DND-41 (cell line): ENCODE results near the gene TMEM178B.

ENCODE experiments used
- ATAC-seq: fragments of 200-7000 bp; cut with Tn5 transposase; 3 replicates; pipeline ENCODE4 v1.9.1; 2021; ENCODE audit warnings: low read depth; ENCODE audit not compliant: insufficient read depth
- DNase-seq: peaks from one replicate; pipeline ENCODE4 v3.0.0-alpha.2; 2020
- H2AFZ ChIP-seq: 2 replicates; pipeline ENCODE4 v1.6.0; 2012; ENCODE audit warnings: low read depth, low read length
- H3K27ac ChIP-seq: 2 replicates; pipeline ENCODE4 v1.5.1; 2012; ENCODE audit warnings: low read length, inconsistent platforms
- H3K27me3 ChIP-seq: fragments of 200-600 bp; sonication (generic); 2 replicates; pipeline ENCODE4 v1.6.0; 2012; ENCODE audit warnings: low read length, mild to moderate bottlenecking, inconsistent platforms; ENCODE audit not compliant: insufficient read depth, poor library complexity
- H3K36me3 ChIP-seq: 2 replicates; pipeline ENCODE4 v1.5.1; 2012; ENCODE audit warnings: low read length, inconsistent platforms; ENCODE audit not compliant: insufficient read depth
- H3K4me1 ChIP-seq: 2 replicates; pipeline ENCODE4 v1.5.1; 2012; ENCODE audit warnings: mild to moderate bottlenecking, low read length; ENCODE audit not compliant: insufficient read depth
- H3K4me2 ChIP-seq: 2 replicates; pipeline ENCODE4 v1.6.0; 2012; ENCODE audit warnings: mild to moderate bottlenecking, moderate library complexity, low read length, inconsistent platforms; ENCODE audit not compliant: insufficient read depth
- H3K4me3 ChIP-seq, 2 experiments: fragments of 200-600 bp in 1 of 2; shearing (Covaris generic) in 1 of 2; 2 replicates each; pipeline ENCODE4 v1.5.1; 2012 to 2016; ENCODE audit warnings: inconsistent platforms in 2 of 2, low read length in 2 of 2, mild to moderate bottlenecking in 2 of 2, low read depth in 1 of 2, moderate library complexity in 1 of 2
- H3K79me2 ChIP-seq: 2 replicates; pipeline ENCODE4 v1.6.0; 2012; ENCODE audit warnings: low read length, inconsistent platforms; ENCODE audit not compliant: insufficient read depth
- H3K9ac ChIP-seq: 2 replicates; pipeline ENCODE4 v1.6.0; 2012; ENCODE audit warnings: low read depth, mild to moderate bottlenecking, inconsistent platforms, low read length, moderate library complexity
- H3K9me3 ChIP-seq: 2 replicates; pipeline ENCODE4 v1.5.1; 2012; ENCODE audit warnings: low read length, moderate library complexity, mild to moderate bottlenecking, inconsistent platforms; ENCODE audit not compliant: insufficient read depth, severe bottlenecking
- H4K20me1 ChIP-seq: 2 replicates; pipeline ENCODE4 v1.6.0; 2012; ENCODE audit warnings: low read length; ENCODE audit not compliant: insufficient read depth
- EZH2 ChIP-seq: IDR thresholded peaks from 3 replicates; pipeline ENCODE4 v1.6.1; 2012; ENCODE audit warnings: borderline replicate concordance, low read depth, mild to moderate bottlenecking, moderate library complexity, low read length, inconsistent platforms; ENCODE audit not compliant: severe bottlenecking
- TF ChIP-seq, protein P1 (sequence below): IDR thresholded peaks from 2 replicates; pipeline ENCODE4 v1.5.1; 2012; ENCODE audit warnings: borderline replicate concordance, low read length, moderate library complexity, mild to moderate bottlenecking; ENCODE audit not compliant: poor library complexity, severe bottlenecking; ENCODE audit errors: extremely low read depth

Gene TMEM178B

DNA sequence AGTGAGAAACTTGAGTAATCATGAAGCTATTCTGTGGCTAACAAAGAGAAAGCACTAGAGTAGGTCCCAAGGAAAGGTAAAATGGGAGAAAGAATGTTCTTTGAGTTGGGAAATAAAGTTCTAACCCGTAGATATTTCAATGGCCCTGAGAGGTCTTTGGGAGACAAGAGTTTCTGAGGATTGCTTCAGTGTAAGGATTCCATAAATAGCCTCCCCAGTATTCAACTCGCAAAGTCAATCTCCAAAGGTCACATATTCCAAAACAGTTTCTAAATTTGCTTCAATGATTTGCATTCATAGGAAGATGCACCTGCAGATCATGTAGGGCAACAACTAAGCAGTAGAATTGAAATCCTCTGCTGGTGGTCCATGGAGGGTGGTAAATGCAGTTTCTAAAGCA is 238.5 kb downstream of the TMEM178B start:
- TF ChIP-seq EZH2: no peak
- TF ChIP-seq, protein P1, sequence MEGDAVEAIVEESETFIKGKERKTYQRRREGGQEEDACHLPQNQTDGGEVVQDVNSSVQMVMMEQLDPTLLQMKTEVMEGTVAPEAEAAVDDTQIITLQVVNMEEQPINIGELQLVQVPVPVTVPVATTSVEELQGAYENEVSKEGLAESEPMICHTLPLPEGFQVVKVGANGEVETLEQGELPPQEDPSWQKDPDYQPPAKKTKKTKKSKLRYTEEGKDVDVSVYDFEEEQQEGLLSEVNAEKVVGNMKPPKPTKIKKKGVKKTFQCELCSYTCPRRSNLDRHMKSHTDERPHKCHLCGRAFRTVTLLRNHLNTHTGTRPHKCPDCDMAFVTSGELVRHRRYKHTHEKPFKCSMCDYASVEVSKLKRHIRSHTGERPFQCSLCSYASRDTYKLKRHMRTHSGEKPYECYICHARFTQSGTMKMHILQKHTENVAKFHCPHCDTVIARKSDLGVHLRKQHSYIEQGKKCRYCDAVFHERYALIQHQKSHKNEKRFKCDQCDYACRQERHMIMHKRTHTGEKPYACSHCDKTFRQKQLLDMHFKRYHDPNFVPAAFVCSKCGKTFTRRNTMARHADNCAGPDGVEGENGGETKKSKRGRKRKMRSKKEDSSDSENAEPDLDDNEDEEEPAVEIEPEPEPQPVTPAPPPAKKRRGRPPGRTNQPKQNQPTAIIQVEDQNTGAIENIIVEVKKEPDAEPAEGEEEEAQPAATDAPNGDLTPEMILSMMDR: no peak
- Histone ChIP-seq H3K4me2 (no peak overlapping the region), H3K4me3 (no peak overlapping the region), H3K36me3 (no peaks in the 10 kb centered on the region), H3K27ac (no peak overlapping the region), H3K9me3 (no peaks in the 10 kb centered on the region), H4K20me1 (no peaks in the 10 kb centered on the region), H3K27me3 (no peaks in the 10 kb centered on the region), H3K79me2 (no peaks in the 10 kb centered on the region), H3K9ac (no peak overlapping the region), H3K4me1 (no peaks in the 10 kb centered on the region), H2AFZ (no peak overlapping the region)
- DNase-seq (no peak), ATAC-seq (no peak)

DNA sequence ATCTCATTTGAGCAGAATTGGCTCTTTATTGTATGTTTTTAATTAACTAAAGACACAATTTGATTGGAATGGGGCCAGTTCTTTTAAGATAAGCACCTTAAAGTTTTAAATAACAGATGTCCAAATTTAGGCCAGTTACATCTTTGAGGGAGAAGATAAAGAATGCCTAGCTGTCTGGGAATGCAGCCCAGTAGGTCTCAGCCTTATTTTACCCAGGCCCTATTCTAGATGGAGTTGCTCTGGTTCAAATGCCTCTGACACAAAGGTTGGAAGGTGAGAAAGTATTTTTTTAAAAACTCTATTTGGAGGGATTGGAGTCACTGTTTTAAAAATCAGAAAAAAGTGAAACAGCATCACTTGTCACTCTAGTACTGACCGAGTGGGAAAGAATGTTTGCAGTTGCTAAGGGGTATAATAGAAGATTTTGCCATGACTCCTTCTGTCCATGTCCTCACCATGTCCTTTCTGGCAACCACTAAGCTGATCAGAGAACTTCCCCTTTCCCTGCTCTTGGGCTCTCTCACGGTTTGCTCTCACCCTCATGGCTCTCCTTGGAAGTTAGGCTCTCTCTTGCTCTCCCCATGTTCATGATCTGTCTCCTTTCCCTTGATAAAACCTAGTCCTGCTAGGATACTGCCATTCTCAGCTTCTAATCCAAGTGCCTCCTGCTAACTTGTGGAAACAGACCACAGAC is 239.1 kb downstream of the TMEM178B start:
- Histone ChIP-seq H3K36me3 (no peaks in the 10 kb centered on the region), H3K4me1 (no peaks in the 10 kb centered on the region), H2AFZ (no peak overlapping the region), H4K20me1 (no peaks in the 10 kb centered on the region), H3K4me3 (no peak overlapping the region), H3K9me3 (no peaks in the 10 kb centered on the region), H3K4me2 (no peak overlapping the region), H3K27me3 (no peaks in the 10 kb centered on the region), H3K9ac (no peak overlapping the region), H3K79me2 (no peaks in the 10 kb centered on the region), H3K27ac (no peak overlapping the region)
- TF ChIP-seq, protein P1: no peak
- no peak for TF ChIP-seq EZH2
- no peak for ATAC-seq
- DNase-seq: no peak

DNA sequence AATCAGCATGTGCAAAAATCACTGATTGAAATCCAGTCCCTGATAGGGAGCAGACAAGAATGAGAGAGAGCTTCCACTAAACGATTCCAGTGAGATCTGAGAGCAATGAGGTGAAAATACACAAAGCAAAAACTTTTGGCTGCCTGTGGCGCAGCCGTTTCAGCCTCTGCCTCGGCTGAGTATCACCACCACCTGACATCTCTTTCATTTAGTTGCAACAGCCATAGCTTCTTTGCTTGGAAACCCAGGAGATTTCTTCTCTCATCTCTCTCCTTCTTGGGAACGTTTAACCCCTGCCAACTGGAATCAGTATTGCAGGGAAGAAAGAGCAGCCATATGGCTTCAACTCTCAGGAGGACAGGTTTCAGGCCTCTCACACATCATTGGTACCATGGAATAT is 240.0 kb downstream of the TMEM178B start:
- Histone ChIP-seq H2AFZ (no peak overlapping the region), H3K27ac (no peak overlapping the region), H3K9me3 (no peaks in the 10 kb centered on the region), H3K4me1 (no peaks in the 10 kb centered on the region), H3K4me2 (no peak overlapping the region), H3K36me3 (no peaks in the 10 kb centered on the region), H3K9ac (no peak overlapping the region), H4K20me1 (no peaks in the 10 kb centered on the region), H3K79me2 (no peaks in the 10 kb centered on the region), H3K4me3 (no peak overlapping the region), H3K27me3 (no peaks in the 10 kb centered on the region)
- TF ChIP-seq, protein P1: no peak
- TF ChIP-seq EZH2: no peak
- DNase-seq (no peak), ATAC-seq (no peak)
